Gastrocnemius medialis (tissue), 4 donors: ENCODE results near the gene PAPPA.

Experiments
- POLR2A ChIP-seq, 2 donors: fragments of 450-650 bp; IDR thresholded peaks; one replicate each; pipeline ENCODE4 v1.6.1; 2017; ENCODE audit warnings: antibody characterized with exemption in 2 of 2, mild to moderate bottlenecking in 2 of 2, moderate library complexity in 2 of 2
- TF ChIP-seq, protein P1 (sequence below), 5 experiments: fragments of 450-650 bp in 3 of 5; fragments of 200-600 bp in 2 of 5; sonication (generic) in 2 of 5; IDR thresholded peaks in 4 of 5; conservative IDR thresholded peaks in 1 of 5; 1 replicate in 4 of 5; 2 replicates in 1 of 5; pipeline ENCODE4 v1.5.1; 2016 to 2019; ENCODE audit warnings: antibody characterized with exemption in 5 of 5, mild to moderate bottlenecking in 3 of 5, moderate library complexity in 3 of 5

GRCh38 chr9:116298878-116299391, 145.3 kb downstream of the PAPPA start:
- TF ChIP-seq, protein P1, sequence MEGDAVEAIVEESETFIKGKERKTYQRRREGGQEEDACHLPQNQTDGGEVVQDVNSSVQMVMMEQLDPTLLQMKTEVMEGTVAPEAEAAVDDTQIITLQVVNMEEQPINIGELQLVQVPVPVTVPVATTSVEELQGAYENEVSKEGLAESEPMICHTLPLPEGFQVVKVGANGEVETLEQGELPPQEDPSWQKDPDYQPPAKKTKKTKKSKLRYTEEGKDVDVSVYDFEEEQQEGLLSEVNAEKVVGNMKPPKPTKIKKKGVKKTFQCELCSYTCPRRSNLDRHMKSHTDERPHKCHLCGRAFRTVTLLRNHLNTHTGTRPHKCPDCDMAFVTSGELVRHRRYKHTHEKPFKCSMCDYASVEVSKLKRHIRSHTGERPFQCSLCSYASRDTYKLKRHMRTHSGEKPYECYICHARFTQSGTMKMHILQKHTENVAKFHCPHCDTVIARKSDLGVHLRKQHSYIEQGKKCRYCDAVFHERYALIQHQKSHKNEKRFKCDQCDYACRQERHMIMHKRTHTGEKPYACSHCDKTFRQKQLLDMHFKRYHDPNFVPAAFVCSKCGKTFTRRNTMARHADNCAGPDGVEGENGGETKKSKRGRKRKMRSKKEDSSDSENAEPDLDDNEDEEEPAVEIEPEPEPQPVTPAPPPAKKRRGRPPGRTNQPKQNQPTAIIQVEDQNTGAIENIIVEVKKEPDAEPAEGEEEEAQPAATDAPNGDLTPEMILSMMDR (IDR thresholded peaks at IDR 0.05 in 4 of 5, conservative IDR thresholded peaks at IDR 0.05 in 1 of 5): no peak
- no peak for TF ChIP-seq POLR2A (IDR thresholded peaks at IDR 0.05)
